Pericardium fibroblast (primary cell): Measurements from ENCODE around the gene ADAT1. TPM values are rescaled to one million over a fixed set of nuclear protein-coding genes. Genes with fewer than 3 reads are reported as not detected.

Experiments used
- total RNA-seq: library from RNA; depleted of rRNA; stranded (reverse); fragments of >200 nt; gene quantifications from 2 replicates; pipeline ENCODE4 v1.2.3, GENCODE V29; 2015

The ADAT1 gene
- 22.2 and 24.4 TPM in 2 replicates for total RNA-seq

GRCh38 chr16:75622761-75623605 lies at the start of gene ADAT1:
Gene ADAT1, minus strand, starts transcription at chr16:75623281. Its CDS starts 2,482 bp downstream, at chr16:75620799.

GRCh38 chr16:75647492-75648264 lies 24.6 kb upstream of the ADAT1 start, which contains the start of the genes KARS1 and TERF2IP:
Gene KARS1, minus strand, starts transcription at chr16:75647665. Its CDS starts 26 bp downstream, at chr16:75647639.
Gene TERF2IP, plus strand, starts transcription at chr16:75647773. Its CDS starts 110 bp downstream, at chr16:75647883.

GRCh38 chr16:75566040-75566757 lies 56.9 kb downstream of the ADAT1 start, which contains the start of gene GABARAPL2:
Gene GABARAPL2, plus strand, starts transcription at chr16:75566379. Its CDS starts 108 bp downstream, at chr16:75566487.

GRCh38 chr16:75555707-75556430 lies 67.2 kb downstream of the ADAT1 start, which contains the start of gene TMEM231:
Gene TMEM231, minus strand, starts transcription at chr16:75556252. Its CDS starts 43 bp downstream, at chr16:75556209.

Other genes starting within 250 kb of the ADAT1 start
- gene CFDP1, start 189.8 kb downstream of the ADAT1 start, total RNA-seq: 48.7 and 52.2 TPM in 2 replicates
- 5.5 and 12.8 TPM in 2 replicates for gene TMEM170A, start 158.6 kb downstream of the ADAT1 start, total RNA-seq
- 0.43 and 0.70 TPM in 2 replicates for gene CHST6, start 127.8 kb downstream of the ADAT1 start, total RNA-seq
- gene CHST5, start 87.2 kb downstream of the ADAT1 start, total RNA-seq: not detected in 2 replicates
- 7.9 and 11.7 TPM in 2 replicates for gene TMEM231, start 67.0 kb downstream of the ADAT1 start, total RNA-seq
- 54.9 and 66.9 TPM in 2 replicates for gene GABARAPL2, start 56.9 kb downstream of the ADAT1 start, total RNA-seq
- gene KARS1, start 24.4 kb upstream of the ADAT1 start, total RNA-seq: 130 and 146 TPM in 2 replicates
- gene TERF2IP, start 24.5 kb upstream of the ADAT1 start, total RNA-seq: 36.7 and 51.1 TPM in 2 replicates
- not detected in 2 replicates for gene CPHXL2, start 53.7 kb upstream of the ADAT1 start, total RNA-seq
- gene DUXB, start 78.2 kb upstream of the ADAT1 start, total RNA-seq: not detected in 2 replicates
- gene CPHXL, start 103.2 kb upstream of the ADAT1 start, total RNA-seq: not detected in 2 replicates